GM12864 (cell line): ENCODE measurements around the gene GALNT2.
A peak's percentile ranks its signal among the peaks of the same experiment; 100 is the strongest.

Experiments used
- DNase-seq: peaks from one replicate; pipeline ENCODE4 v3.0.0-alpha.2; 2011; ENCODE audit warnings: low read depth
- H3K4me3 ChIP-seq: 2 replicates; pipeline ENCODE4 v1.5.1; 2011; ENCODE audit warnings: mild to moderate bottlenecking, low read depth, low read length, control low read depth
- CTCF ChIP-seq: IDR thresholded peaks from 2 replicates; pipeline ENCODE4 v1.5.1; 2011; ENCODE audit warnings: low read depth, mild to moderate bottlenecking, moderate library complexity, low read length, control low read depth, inconsistent platforms; ENCODE audit errors: missing control alignments

The GALNT2 gene

GRCh38 chr1:230205719-230206198, 138.7 kb downstream of the GALNT2 start:
- no peak for TF ChIP-seq CTCF
- no peak for DNase-seq
- no peak overlapping the region for H3K4me3 ChIP-seq

- no peak overlapping the region for H3K4me3 ChIP-seq
- DNase-seq = no peak
- TF ChIP-seq CTCF = no peak
Observed at GRCh38 chr1:230206207-230206606, 139.2 kb downstream of the GALNT2 start.

GRCh38 chr1:230206976-230207375, 139.9 kb downstream of the GALNT2 start:
- TF ChIP-seq CTCF = no peak
- no peak for DNase-seq
- no peak overlapping the region for H3K4me3 ChIP-seq

- no peak overlapping the region for H3K4me3 ChIP-seq
- no peak for TF ChIP-seq CTCF
- DNase-seq = no peak
Observed at GRCh38 chr1:230207598-230207997, 140.6 kb downstream of the GALNT2 start.

- no peak overlapping the region for H3K4me3 ChIP-seq
- no peak for TF ChIP-seq CTCF
- DNase-seq = peak; percentile 44
Observed at GRCh38 chr1:230208619-230209261, 141.7 kb downstream of the GALNT2 start.

GRCh38 chr1:230210326-230210980, 143.4 kb downstream of the GALNT2 start:
- no peak overlapping the region for H3K4me3 ChIP-seq
- no peak for TF ChIP-seq CTCF
- DNase-seq = no peak

GRCh38 chr1:230210981-230211336, 143.9 kb downstream of the GALNT2 start:
- DNase-seq = no peak
- no peak for TF ChIP-seq CTCF
- no peak overlapping the region for H3K4me3 ChIP-seq
